Spleen (tissue), 11 donors: ENCODE results near the gene FNDC3A. TPM values are rescaled to one million over a fixed set of nuclear protein-coding genes. Genes with fewer than 3 reads are reported as not detected.
A peak's percentile ranks its signal among the peaks of the same experiment; 100 is the strongest.

Experiments used
- DNase-seq: peaks from one replicate; pipeline ENCODE4 v3.0.0-alpha.2; 2020
- H3K27ac ChIP-seq, 8 donors: fragments of 200-600 bp; sonication (generic) in 7 of 8; 1 replicate in 4 of 8; 2 replicates in 4 of 8; pipeline versions ENCODE4 v1.5.0 to v1.8.0; 2016 to 2021; ENCODE audit warnings: inconsistent platforms in 4 of 8, mild to moderate bottlenecking in 4 of 8, moderate library complexity in 1 of 8
- H3K27me3 ChIP-seq, 7 donors: fragments of 200-600 bp; sonication (generic) in 6 of 7; replicated peaks in 1 of 7; 1 replicate in 4 of 7; 2 replicates in 3 of 7; pipeline versions ENCODE4 v1.5.0 to v1.8.0; 2016 to 2021; ENCODE audit warnings: inconsistent platforms in 3 of 7, mild to moderate bottlenecking in 1 of 7
- H3K36me3 ChIP-seq, 6 donors: fragments of 200-600 bp; sonication (generic) in 5 of 6; 1 replicate in 4 of 6; 2 replicates in 2 of 6; pipeline versions ENCODE4 v1.5.0 to v1.8.0; 2016 to 2021; ENCODE audit warnings: inconsistent platforms in 2 of 6
- H3K4me1 ChIP-seq, 6 donors: fragments of 200-600 bp; sonication (generic) in 5 of 6; 1 replicate in 3 of 6; 2 replicates in 3 of 6; pipeline versions ENCODE4 v1.5.0 to v1.8.0; 2016 to 2021; ENCODE audit warnings: inconsistent platforms in 3 of 6
- H3K4me3 ChIP-seq, 8 donors: fragments of 200-600 bp; sonication (generic) in 7 of 8; 1 replicate in 4 of 8; 2 replicates in 4 of 8; pipeline versions ENCODE4 v1.5.0 to v1.8.0; 2016 to 2021; ENCODE audit warnings: inconsistent platforms in 4 of 8, mild to moderate bottlenecking in 4 of 8, moderate library complexity in 2 of 8
- H3K9me3 ChIP-seq, 8 donors: fragments of 200-600 bp; sonication (generic) in 7 of 8; 1 replicate in 4 of 8; 2 replicates in 4 of 8; pipeline versions ENCODE4 v1.5.0 to v1.8.0; 2016 to 2021; ENCODE audit warnings: inconsistent platforms in 4 of 8
- POLR2A ChIP-seq, 3 donors: fragments of 450-650 bp; IDR thresholded peaks; one replicate each; pipeline ENCODE4 v1.5.1; 2017; ENCODE audit warnings: antibody characterized with exemption in 3 of 3, mild to moderate bottlenecking in 1 of 3
- POLR2AphosphoS5 ChIP-seq, 3 donors: sonication (generic); formaldehyde crosslinking; IDR thresholded peaks; one replicate each; pipeline ENCODE4 v1.5.1; 2017; ENCODE audit warnings: antibody characterized with exemption in 3 of 3
- WGBS, 5 donors: extraction: QIAGEN DNeasy Blood & Tissue Kit in 3 of 5; methylation state at CpG; one replicate each; pipeline versions ENCODE4 v1.1.5 to v1.1.7; 2013 to 2018; 5-methylcytosine and 5-hydroxymethylcytosine counted together
- intact Hi-C: fragments of 100-400 bp; cut with DNase I; formaldehyde crosslinking; loops from one replicate; pipeline ENCODE4 v1.15.0; 2023; ENCODE audit warnings: low total_unique reads
- polyA plus RNA-seq, 3 donors: library from polyadenylated mRNA; stranded (reverse); fragments of 200-250 nt; gene quantifications; one replicate each; pipeline ENCODE4 v1.2.1, GENCODE V29; 2013
- total RNA-seq, 7 donors: library from RNA; depleted of rRNA in 3 of 7; stranded (reverse); fragments of >200 nt in 3 of 7; fragmentation: NEBNext Ultra II Directional in 4 of 7; extraction: Animal tissue kit (Norgen Biotek cat#: 25700) in 4 of 7; gene quantifications; one replicate each; pipeline versions ENCODE4 v1.1.0 to v1.2.1, GENCODE V29; 2016 to 2021
- TF ChIP-seq, protein P1 (sequence below), 11 experiments: fragments of 200-600 bp in 7 of 11; fragments of 450-650 bp in 4 of 11; sonication (generic) in 4 of 11; IDR thresholded peaks in 8 of 11; conservative IDR thresholded peaks in 3 of 11; 1 replicate in 7 of 11; 2 replicates in 4 of 11; pipeline versions ENCODE4 v1.4.0 to v1.8.0; 2016 to 2021; ENCODE audit warnings: antibody characterized with exemption in 11 of 11, inconsistent platforms in 4 of 11, mild to moderate bottlenecking in 1 of 11
- donor health status: healthy with polysubstance abuse.
- donor health status: DM: no; HTN: no; CAD: no; lungs with moderate emphysema.
- donor health status: DM: no; HTN: no; CAD: no.
- donor health status: Bipolar disorder and iron deficiency.
- donor health status: healthy.
- donor health status: DM: no; HTN: no; CAD: no.
- donor health status: DM: yes; HTN: yes; CAD: no.

Gene FNDC3A
- total and polyA plus RNA-seq, 10 donors, result 11.2 to 83.7 (median 53.8) TPM

DNA sequence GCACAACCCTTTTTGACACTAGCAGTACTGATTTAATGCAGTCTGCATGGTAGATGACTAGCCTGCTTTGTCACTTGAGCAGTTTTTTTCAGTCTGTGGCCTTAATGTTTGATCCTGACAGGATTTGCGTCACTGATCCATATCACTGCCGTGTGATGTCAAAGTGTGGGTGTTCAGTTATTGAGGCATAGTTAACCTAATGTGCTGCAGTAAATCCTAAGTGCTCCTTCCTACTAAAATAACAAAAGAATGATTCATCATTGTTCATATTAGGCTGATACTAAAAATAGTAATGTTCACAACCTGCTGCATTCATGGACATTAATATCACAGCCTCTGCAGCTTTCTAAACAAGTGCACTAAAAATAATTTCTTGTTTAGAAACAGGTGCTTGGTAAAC, 122.5 kb downstream of the FNDC3A start:
- H3K4me3 ChIP-seq, result no peak overlapping the region
- H3K36me3 ChIP-seq, result no peaks in the 10 kb centered on the region
- no peak for DNase-seq
- H3K4me1 ChIP-seq, result peaks cover 0 to 36% (median 25%) of the 10 kb centered on the region in 6 donors
- H3K27ac ChIP-seq, result peak overlapping the region in 7 of 8 donors; percentile 10 to 71 (median 61)
- no peaks in the 10 kb centered on the region for H3K9me3 ChIP-seq
- intact Hi-C loops, result no loop called here
- no peaks in the 10 kb centered on the region for H3K27me3 ChIP-seq
- TF ChIP-seq POLR2AphosphoS5 (IDR thresholded peaks at IDR 0.05), result peak in 1 of 3 donors; percentile 63
- no peak for TF ChIP-seq POLR2A (IDR thresholded peaks at IDR 0.05)
- TF ChIP-seq, protein P1, sequence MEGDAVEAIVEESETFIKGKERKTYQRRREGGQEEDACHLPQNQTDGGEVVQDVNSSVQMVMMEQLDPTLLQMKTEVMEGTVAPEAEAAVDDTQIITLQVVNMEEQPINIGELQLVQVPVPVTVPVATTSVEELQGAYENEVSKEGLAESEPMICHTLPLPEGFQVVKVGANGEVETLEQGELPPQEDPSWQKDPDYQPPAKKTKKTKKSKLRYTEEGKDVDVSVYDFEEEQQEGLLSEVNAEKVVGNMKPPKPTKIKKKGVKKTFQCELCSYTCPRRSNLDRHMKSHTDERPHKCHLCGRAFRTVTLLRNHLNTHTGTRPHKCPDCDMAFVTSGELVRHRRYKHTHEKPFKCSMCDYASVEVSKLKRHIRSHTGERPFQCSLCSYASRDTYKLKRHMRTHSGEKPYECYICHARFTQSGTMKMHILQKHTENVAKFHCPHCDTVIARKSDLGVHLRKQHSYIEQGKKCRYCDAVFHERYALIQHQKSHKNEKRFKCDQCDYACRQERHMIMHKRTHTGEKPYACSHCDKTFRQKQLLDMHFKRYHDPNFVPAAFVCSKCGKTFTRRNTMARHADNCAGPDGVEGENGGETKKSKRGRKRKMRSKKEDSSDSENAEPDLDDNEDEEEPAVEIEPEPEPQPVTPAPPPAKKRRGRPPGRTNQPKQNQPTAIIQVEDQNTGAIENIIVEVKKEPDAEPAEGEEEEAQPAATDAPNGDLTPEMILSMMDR (IDR thresholded peaks at IDR 0.05 in 8 of 11, conservative IDR thresholded peaks at IDR 0.05 in 3 of 11), result no peak
- 40 to 71% (median 51%) methylated on average over 2 of the region's 2 CpGs for WGBS, 5 donors

DNA sequence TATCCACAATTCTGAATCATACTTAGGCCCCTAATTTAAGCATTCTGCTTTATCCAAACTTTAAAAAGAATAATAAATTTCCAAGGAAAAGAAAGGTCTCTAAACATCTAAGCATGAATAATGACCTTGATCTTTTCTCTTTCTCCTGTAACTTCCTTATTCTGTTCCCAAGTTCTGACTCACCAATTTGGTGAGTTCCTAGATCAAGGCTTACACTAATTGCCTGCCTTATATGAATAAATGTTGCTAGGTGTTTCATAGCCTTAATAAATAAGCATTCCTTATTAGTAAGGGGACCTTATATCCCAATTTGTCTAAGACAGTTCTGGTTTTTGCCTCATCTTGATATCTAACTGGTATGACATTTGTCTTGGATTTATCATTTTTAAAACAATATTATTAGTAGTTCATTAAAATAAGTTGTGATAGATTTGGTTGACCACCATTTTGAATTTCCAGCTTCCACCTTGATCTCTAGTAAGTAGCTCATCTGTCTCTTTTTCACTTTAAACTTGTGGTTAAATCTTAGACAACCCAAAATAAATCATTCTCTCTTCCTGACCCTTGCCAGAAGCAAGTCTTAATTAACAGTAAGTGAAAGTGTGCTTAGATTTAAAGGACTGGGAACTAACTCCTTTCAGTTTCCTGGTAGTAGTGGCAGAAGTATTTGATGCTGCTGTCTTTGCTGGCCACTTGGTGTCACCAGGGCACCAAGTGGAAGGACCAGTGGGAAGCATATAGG, 123.2 kb downstream of the FNDC3A start:
- TF ChIP-seq POLR2A (IDR thresholded peaks at IDR 0.05), result no peak
- TF ChIP-seq, protein P1 (IDR thresholded peaks at IDR 0.05 in 8 of 11, conservative IDR thresholded peaks at IDR 0.05 in 3 of 11), result peak in 6 of 11 experiments; percentile 15 to 54 (median 32)
- TF ChIP-seq POLR2AphosphoS5 (IDR thresholded peaks at IDR 0.05), result no peak
- peak overlapping the region in 7 of 8 donors; percentile 10 to 70 (median 50) for H3K27ac ChIP-seq

DNA sequence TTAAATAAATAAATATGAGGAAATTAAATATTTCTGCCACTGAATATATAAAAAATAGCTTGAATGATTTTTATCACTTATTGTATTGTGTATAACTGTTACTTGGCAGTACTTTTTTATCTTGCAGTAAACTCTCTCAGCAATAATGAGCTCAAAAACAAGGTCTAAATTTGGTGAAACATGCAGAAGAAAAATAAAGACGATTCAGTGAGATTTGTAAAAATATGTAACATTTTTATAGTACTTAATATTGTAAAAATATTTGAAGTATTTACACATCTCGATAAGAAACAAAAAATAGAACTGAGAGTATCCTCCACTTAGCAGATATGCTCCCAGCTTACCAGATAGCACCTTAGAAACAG, 123.8 kb downstream of the FNDC3A start:
- H3K4me1 ChIP-seq, result peaks cover 0 to 36% (median 25%) of the 10 kb centered on the region in 6 donors
- no peaks in the 10 kb centered on the region for H3K9me3 ChIP-seq
- intact Hi-C loops, result no loop called here
- DNase-seq, result no peak
- H3K36me3 ChIP-seq, result no peaks in the 10 kb centered on the region
- TF ChIP-seq POLR2AphosphoS5 (IDR thresholded peaks at IDR 0.05), result no peak
- TF ChIP-seq, protein P1 (IDR thresholded peaks at IDR 0.05 in 8 of 11, conservative IDR thresholded peaks at IDR 0.05 in 3 of 11), result peak in 1 of 11 experiments; percentile 0
- no peak overlapping the region for H3K4me3 ChIP-seq
- H3K27ac ChIP-seq, result peak overlapping the region in 5 of 8 donors; percentile 23 to 70 (median 50)
- 79 to 94% (median 87%) methylated on average over 2 of the region's 2 CpGs for WGBS, 5 donors
- no peaks in the 10 kb centered on the region for H3K27me3 ChIP-seq

More for the DNA sequence above, 123.2 kb downstream of the FNDC3A start:
- H3K4me3 ChIP-seq, result no peak overlapping the region
- no peaks in the 10 kb centered on the region for H3K27me3 ChIP-seq
- no peaks in the 10 kb centered on the region for H3K9me3 ChIP-seq
- no peak for DNase-seq
- H3K4me1 ChIP-seq, result peaks cover 0 to 36% (median 25%) of the 10 kb centered on the region in 6 donors
- no peaks in the 10 kb centered on the region for H3K36me3 ChIP-seq
- intact Hi-C loops, result no loop called here
